ENCODE data around the gene PLPPR2.
"Not testable (repeated sequence)": the region's sequence is repeated elsewhere in the genome, so short reads cannot be mapped to it uniquely, and the experiment has no call there.

The PLPPR2 gene

DNA sequence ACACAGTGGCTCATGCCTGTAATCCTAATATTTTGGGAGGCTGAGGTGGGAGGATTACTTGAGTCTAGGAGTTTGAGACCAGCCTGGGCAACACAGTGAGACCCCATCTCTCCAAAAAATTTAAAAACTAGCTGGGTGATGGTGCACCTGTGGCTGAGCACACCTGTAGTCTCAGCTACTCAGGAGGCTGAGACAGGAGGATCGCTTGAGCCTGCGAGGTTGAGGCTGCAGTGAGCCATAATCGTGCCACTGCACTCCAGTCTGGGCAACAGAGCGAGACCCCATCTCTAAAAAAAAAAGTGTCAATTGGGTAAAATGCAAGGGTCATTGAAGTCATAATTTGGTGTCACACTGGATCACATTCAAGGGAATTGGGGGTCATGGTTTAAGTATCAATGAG is 1.1 kb upstream of the PLPPR2 start:
- not testable (repeated sequence) for H3K79me1 ChIP-seq (ENCODE audit: low read length); H4K91ac ChIP-seq (ENCODE audit: low read depth, low read length); H2BK120ac ChIP-seq (ENCODE audit: insufficient read depth, low read length, poor library complexity); H3K14ac ChIP-seq (ENCODE audit: low read length); H3K9ac ChIP-seq (ENCODE audit: low read length); H2AK5ac ChIP-seq (ENCODE audit: low read length); H4K8ac ChIP-seq (ENCODE audit: low read depth, low read length); H3K9me3 ChIP-seq (ENCODE audit: insufficient read depth, low read depth, low read length); H3K27ac ChIP-seq (ENCODE audit: low read depth, low read length); H3K4ac ChIP-seq (ENCODE audit: low read depth, low read length); DNase-seq; H4K12ac ChIP-seq (ENCODE audit: low read depth, low read length); H2BK5ac ChIP-seq (ENCODE audit: low read depth, low read length, poor library complexity); H3K79me2 ChIP-seq (ENCODE audit: control insufficient read depth, insufficient read depth, low read length, poor library complexity); H2BK12ac ChIP-seq (ENCODE audit: low read length); H2AFZ ChIP-seq (ENCODE audit: insufficient read depth, low read length, poor library complexity); H3K4me1 ChIP-seq (ENCODE audit: control insufficient read depth in 1 of 2, insufficient read depth in 2 of 2, low read length in 2 of 2); H3K18ac ChIP-seq (ENCODE audit: low read length); H3K4me3 ChIP-seq (ENCODE audit: low read depth, low read length); H3K23ac ChIP-seq (ENCODE audit: low read length); H3K4me2 ChIP-seq (ENCODE audit: low read length); H3K36me3 ChIP-seq (ENCODE audit: control insufficient read depth in 1 of 2, insufficient read depth in 2 of 2, low read length in 2 of 2); H3K27me3 ChIP-seq (ENCODE audit: insufficient read depth, low read length)
- WGBS (ENCODE audit: extremely low coverage, insufficient coverage, insufficient read length): no CpG with 5 or more reads among the region's 4 CpGs

DNA sequence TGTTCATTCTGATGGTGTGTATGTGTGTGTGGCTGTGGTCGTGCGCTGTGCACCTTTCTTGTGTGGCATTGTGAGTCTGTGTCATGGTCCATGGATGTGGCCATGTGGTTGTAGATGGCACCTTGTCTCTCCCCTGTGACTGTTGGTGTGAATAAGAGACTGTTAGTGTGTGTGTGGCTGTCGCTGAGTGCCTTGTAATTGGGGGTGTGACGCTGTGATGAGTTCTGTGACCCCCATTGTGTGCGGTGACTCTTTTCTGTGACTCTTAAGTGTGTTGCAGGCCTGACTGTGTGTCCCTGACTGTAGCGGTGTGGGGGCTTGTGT is 804 bp downstream of the PLPPR2 start:
- no peak overlapping the region for H3K9ac ChIP-seq (ENCODE audit: low read length)

DNA sequence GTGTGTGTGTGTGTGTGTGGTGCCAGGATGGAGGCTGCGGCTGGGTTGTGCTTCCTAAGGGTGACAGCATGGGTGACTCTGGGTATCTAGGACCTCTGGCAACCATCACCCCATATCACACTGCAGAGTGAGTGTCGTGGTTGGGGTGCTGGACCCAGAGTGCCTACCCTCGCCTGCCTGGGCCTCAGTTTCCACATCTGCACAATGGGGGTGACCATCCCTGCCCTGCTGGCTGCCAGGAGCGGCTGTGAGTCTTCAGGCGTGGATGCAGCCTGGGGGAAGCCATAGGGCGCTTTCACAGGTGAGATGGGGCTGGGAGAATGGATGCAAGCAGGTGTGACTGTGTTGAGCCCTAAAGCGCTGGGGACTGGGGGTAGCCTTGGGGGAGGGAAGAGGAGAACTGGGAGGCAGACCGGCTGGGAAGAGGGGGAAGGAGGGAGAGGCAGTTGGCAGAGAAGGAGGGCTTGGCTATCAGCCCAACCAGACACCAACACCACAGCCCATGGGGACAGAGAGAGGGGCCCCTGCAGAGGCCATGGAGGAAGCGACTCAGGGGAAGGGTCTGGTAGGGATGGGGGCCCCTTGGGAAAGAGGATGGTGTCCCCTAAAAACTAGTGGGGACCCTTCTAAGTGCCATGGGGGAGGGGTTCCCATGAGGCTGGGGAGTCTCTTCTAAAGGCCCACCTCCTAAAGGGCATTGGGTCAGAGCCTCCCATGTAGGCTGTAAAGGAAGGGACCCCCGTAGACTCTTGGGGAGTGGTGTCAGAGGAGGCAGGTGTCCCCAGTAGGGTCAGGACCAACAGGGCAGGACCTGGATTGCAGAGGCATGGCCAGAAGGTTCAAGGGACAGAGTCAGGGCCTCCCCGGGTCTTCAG is 1.7 kb downstream of the PLPPR2 start:
- H3K79me1 ChIP-seq (ENCODE audit: low read length): no peaks in the 10 kb centered on the region
- peaks cover 0 to 10% of the 10 kb centered on the region in 2 experiments for H3K4me1 ChIP-seq (ENCODE audit: control insufficient read depth in 1 of 2, insufficient read depth in 2 of 2, low read length in 2 of 2)
- H2BK12ac ChIP-seq (ENCODE audit: low read length): no peak overlapping the region
- H3K23ac ChIP-seq (ENCODE audit: low read length): no peak overlapping the region
- H3K4me3 ChIP-seq (ENCODE audit: low read depth, low read length): peak overlapping the region; percentile 3
- no peak overlapping the region for H2AFZ ChIP-seq (ENCODE audit: insufficient read depth, low read length, poor library complexity)
- no peaks in the 10 kb centered on the region for H3K36me3 ChIP-seq (ENCODE audit: control insufficient read depth in 1 of 2, insufficient read depth in 2 of 2, low read length in 2 of 2)
- no peaks in the 10 kb centered on the region for H3K27me3 ChIP-seq (ENCODE audit: insufficient read depth, low read length)
- H2AK5ac ChIP-seq (ENCODE audit: low read length): no peak overlapping the region
- no peak overlapping the region for H3K14ac ChIP-seq (ENCODE audit: low read length)
- no peak overlapping the region for H4K8ac ChIP-seq (ENCODE audit: low read depth, low read length)
- H3K4me2 ChIP-seq (ENCODE audit: low read length): no peak overlapping the region
- H2BK120ac ChIP-seq (ENCODE audit: insufficient read depth, low read length, poor library complexity): no peak overlapping the region
- H3K18ac ChIP-seq (ENCODE audit: low read length): no peak overlapping the region
- no peak overlapping the region for H4K91ac ChIP-seq (ENCODE audit: low read depth, low read length)
- no peak overlapping the region for H2BK5ac ChIP-seq (ENCODE audit: low read depth, low read length, poor library complexity)
- peaks cover 5% of the 10 kb centered on the region for H3K9me3 ChIP-seq (ENCODE audit: insufficient read depth, low read depth, low read length)
- no peaks in the 10 kb centered on the region for H3K79me2 ChIP-seq (ENCODE audit: control insufficient read depth, insufficient read depth, low read length, poor library complexity)
- H3K27ac ChIP-seq (ENCODE audit: low read depth, low read length): no peak overlapping the region
- no peak overlapping the region for H3K9ac ChIP-seq (ENCODE audit: low read length)
- no CpG with 5 or more reads among the region's 11 CpGs for WGBS (ENCODE audit: extremely low coverage, insufficient coverage, insufficient read length)
- no peak overlapping the region for H3K4ac ChIP-seq (ENCODE audit: low read depth, low read length)
- H4K12ac ChIP-seq (ENCODE audit: low read depth, low read length): no peak overlapping the region
- DNase-seq: no peak

More for the DNA sequence above, 804 bp downstream of the PLPPR2 start:
- H4K12ac ChIP-seq (ENCODE audit: low read depth, low read length): no peak overlapping the region
- H3K36me3 ChIP-seq (ENCODE audit: control insufficient read depth in 1 of 2, insufficient read depth in 2 of 2, low read length in 2 of 2): no peaks in the 10 kb centered on the region
- no peak overlapping the region for H3K14ac ChIP-seq (ENCODE audit: low read length)
- H3K23ac ChIP-seq (ENCODE audit: low read length): no peak overlapping the region
- H3K9me3 ChIP-seq (ENCODE audit: insufficient read depth, low read depth, low read length): peaks cover 3% of the 10 kb centered on the region
- no peak overlapping the region for H3K27ac ChIP-seq (ENCODE audit: low read depth, low read length)
- peak overlapping the region; percentile 43 for H3K4me3 ChIP-seq (ENCODE audit: low read depth, low read length)
- no peaks in the 10 kb centered on the region for H3K27me3 ChIP-seq (ENCODE audit: insufficient read depth, low read length)
- no peak overlapping the region for H2AFZ ChIP-seq (ENCODE audit: insufficient read depth, low read length, poor library complexity)
- H2BK120ac ChIP-seq (ENCODE audit: insufficient read depth, low read length, poor library complexity): no peak overlapping the region
- H3K4ac ChIP-seq (ENCODE audit: low read depth, low read length): no peak overlapping the region
- no peak overlapping the region for H2BK5ac ChIP-seq (ENCODE audit: low read depth, low read length, poor library complexity)
- no peak overlapping the region for H3K18ac ChIP-seq (ENCODE audit: low read length)
- H3K4me1 ChIP-seq (ENCODE audit: control insufficient read depth in 1 of 2, insufficient read depth in 2 of 2, low read length in 2 of 2): peaks cover 0 to 7% of the 10 kb centered on the region in 2 experiments
- no peaks in the 10 kb centered on the region for H3K79me1 ChIP-seq (ENCODE audit: low read length)
- no peak overlapping the region for H2BK12ac ChIP-seq (ENCODE audit: low read length)
- no peak overlapping the region for H2AK5ac ChIP-seq (ENCODE audit: low read length)
- H4K91ac ChIP-seq (ENCODE audit: low read depth, low read length): no peak overlapping the region
- no peak overlapping the region for H4K8ac ChIP-seq (ENCODE audit: low read depth, low read length)
- DNase-seq: no peak
- H3K4me2 ChIP-seq (ENCODE audit: low read length): peak overlapping the region; percentile 18
- no peaks in the 10 kb centered on the region for H3K79me2 ChIP-seq (ENCODE audit: control insufficient read depth, insufficient read depth, low read length, poor library complexity)
- WGBS (ENCODE audit: extremely low coverage, insufficient coverage, insufficient read length): no CpG with 5 or more reads among the region's 6 CpGs

GRCh38 chr19:11359421-11359820 is 4.2 kb downstream of the PLPPR2 start:
- H3K4me3 ChIP-seq (ENCODE audit: low read depth, low read length): no peak overlapping the region
- WGBS (ENCODE audit: extremely low coverage, insufficient coverage, insufficient read length): no CpG with 5 or more reads among the region's 11 CpGs
- no peak overlapping the region for H2BK120ac ChIP-seq (ENCODE audit: insufficient read depth, low read length, poor library complexity)
- no peak overlapping the region for H2BK5ac ChIP-seq (ENCODE audit: low read depth, low read length, poor library complexity)
- no peak overlapping the region for H3K4ac ChIP-seq (ENCODE audit: low read depth, low read length)
- H3K18ac ChIP-seq (ENCODE audit: low read length): no peak overlapping the region
- H4K12ac ChIP-seq (ENCODE audit: low read depth, low read length): no peak overlapping the region
- H3K79me1 ChIP-seq (ENCODE audit: low read length): no peaks in the 10 kb centered on the region
- H2BK12ac ChIP-seq (ENCODE audit: low read length): no peak overlapping the region
- no peak for DNase-seq
- no peak overlapping the region for H2AK5ac ChIP-seq (ENCODE audit: low read length)
- no peak overlapping the region for H4K91ac ChIP-seq (ENCODE audit: low read depth, low read length)
- no peak overlapping the region for H2AFZ ChIP-seq (ENCODE audit: insufficient read depth, low read length, poor library complexity)
- no peak overlapping the region for H3K4me2 ChIP-seq (ENCODE audit: low read length)
- peaks cover 0 to 10% of the 10 kb centered on the region in 2 experiments for H3K4me1 ChIP-seq (ENCODE audit: control insufficient read depth in 1 of 2, insufficient read depth in 2 of 2, low read length in 2 of 2)
- H4K8ac ChIP-seq (ENCODE audit: low read depth, low read length): no peak overlapping the region
- H3K79me2 ChIP-seq (ENCODE audit: control insufficient read depth, insufficient read depth, low read length, poor library complexity): no peaks in the 10 kb centered on the region
- H3K14ac ChIP-seq (ENCODE audit: low read length): no peak overlapping the region
- no peak overlapping the region for H3K9ac ChIP-seq (ENCODE audit: low read length)
- no peaks in the 10 kb centered on the region for H3K27me3 ChIP-seq (ENCODE audit: insufficient read depth, low read length)
- peaks cover 5% of the 10 kb centered on the region for H3K9me3 ChIP-seq (ENCODE audit: insufficient read depth, low read depth, low read length)
- no peak overlapping the region for H3K27ac ChIP-seq (ENCODE audit: low read depth, low read length)
- no peak overlapping the region for H3K23ac ChIP-seq (ENCODE audit: low read length)
- H3K36me3 ChIP-seq (ENCODE audit: control insufficient read depth in 1 of 2, insufficient read depth in 2 of 2, low read length in 2 of 2): no peaks in the 10 kb centered on the region

All from trophoblast cell (in vitro differentiated cells and primary cell).